ENCODE data around the gene POLR3C.

Gene POLR3C

GRCh38 chr1:145878724-145879123 is 54.7 kb downstream of the POLR3C start:
- TF ChIP-seq ZFX (IDR thresholded peaks at IDR 0.05; ENCODE audit: borderline replicate concordance): no peak
- TF ChIP-seq, protein P1, sequence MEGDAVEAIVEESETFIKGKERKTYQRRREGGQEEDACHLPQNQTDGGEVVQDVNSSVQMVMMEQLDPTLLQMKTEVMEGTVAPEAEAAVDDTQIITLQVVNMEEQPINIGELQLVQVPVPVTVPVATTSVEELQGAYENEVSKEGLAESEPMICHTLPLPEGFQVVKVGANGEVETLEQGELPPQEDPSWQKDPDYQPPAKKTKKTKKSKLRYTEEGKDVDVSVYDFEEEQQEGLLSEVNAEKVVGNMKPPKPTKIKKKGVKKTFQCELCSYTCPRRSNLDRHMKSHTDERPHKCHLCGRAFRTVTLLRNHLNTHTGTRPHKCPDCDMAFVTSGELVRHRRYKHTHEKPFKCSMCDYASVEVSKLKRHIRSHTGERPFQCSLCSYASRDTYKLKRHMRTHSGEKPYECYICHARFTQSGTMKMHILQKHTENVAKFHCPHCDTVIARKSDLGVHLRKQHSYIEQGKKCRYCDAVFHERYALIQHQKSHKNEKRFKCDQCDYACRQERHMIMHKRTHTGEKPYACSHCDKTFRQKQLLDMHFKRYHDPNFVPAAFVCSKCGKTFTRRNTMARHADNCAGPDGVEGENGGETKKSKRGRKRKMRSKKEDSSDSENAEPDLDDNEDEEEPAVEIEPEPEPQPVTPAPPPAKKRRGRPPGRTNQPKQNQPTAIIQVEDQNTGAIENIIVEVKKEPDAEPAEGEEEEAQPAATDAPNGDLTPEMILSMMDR (IDR thresholded peaks at IDR 0.05): no peak
- H3K27ac ChIP-seq: no peak overlapping the region

- TF ChIP-seq, protein P1 (IDR thresholded peaks at IDR 0.05): no peak
- no peak for TF ChIP-seq ZFX (IDR thresholded peaks at IDR 0.05; ENCODE audit: borderline replicate concordance)
- H3K27ac ChIP-seq: no peak overlapping the region
Observed at GRCh38 chr1:145879775-145880174, 55.8 kb downstream of the POLR3C start.

DNA sequence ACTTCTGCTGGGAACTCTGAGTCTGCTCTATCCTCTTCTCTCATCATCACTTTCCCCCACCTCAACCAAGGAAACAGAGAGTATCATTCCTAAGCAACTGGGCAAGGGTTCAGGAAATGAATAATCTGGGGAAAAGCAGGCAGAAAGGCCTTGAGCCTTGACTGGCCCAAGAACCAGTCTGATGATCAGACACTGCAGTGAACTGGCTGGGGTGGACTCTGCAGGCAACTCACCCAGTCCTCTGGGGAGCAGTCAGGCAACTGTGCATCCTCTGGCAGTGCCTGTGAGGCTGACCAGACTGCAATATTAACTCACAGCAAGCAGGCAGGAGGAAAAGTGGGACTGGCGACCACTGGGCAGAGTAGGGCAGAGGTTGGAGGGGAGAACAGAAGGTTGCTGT is 60.7 kb downstream of the POLR3C start:
- TF ChIP-seq, protein P1 (IDR thresholded peaks at IDR 0.05): no peak
- TF ChIP-seq ZFX (IDR thresholded peaks at IDR 0.05; ENCODE audit: borderline replicate concordance): no peak
- no peak overlapping the region for H3K27ac ChIP-seq

DNA sequence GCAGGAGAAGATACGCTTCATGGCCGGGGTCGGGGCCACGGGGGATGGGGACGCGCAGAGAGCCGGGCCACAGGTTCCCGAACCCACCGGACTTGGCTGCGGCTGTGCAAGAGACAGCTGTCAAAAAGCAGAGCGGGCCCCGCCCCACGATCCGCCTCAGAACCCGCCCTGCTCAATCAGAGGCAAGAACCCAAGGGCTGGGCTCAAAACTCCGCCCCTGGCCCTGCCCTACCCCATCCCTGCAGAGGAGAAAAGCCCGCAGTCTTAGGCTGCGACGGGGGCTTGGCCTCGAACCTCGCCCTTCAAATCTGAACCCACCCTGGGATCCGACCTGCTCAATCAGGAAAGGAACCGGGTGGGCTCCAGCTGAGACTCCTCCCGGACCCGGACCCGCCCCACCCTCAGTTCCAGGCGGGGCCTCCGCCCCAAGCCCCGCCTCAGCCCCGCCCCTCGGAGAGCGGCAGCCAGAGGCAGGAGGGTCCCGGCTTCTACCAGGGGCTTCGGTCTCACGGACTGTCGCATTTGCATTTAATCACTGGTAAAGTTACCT is 61.8 kb downstream of the POLR3C start, which contains the start of gene ANKRD35:
ANKRD35 (minus strand) TSS at position 129 of the 550 bp plus-strand sequence; CDS start at position 21, 108 bp downstream.
- TF ChIP-seq, protein P1 (IDR thresholded peaks at IDR 0.05): no peak
- TF ChIP-seq ZFX (IDR thresholded peaks at IDR 0.05; ENCODE audit: borderline replicate concordance): no peak

GRCh38 chr1:145886390-145886789 is 62.4 kb downstream of the POLR3C start:
- H3K27ac ChIP-seq: no peak overlapping the region
- TF ChIP-seq, protein P1 (IDR thresholded peaks at IDR 0.05): no peak
- no peak for TF ChIP-seq ZFX (IDR thresholded peaks at IDR 0.05; ENCODE audit: borderline replicate concordance)

More for the DNA sequence above, 61.8 kb downstream of the POLR3C start, which contains the start of gene ANKRD35:
- H3K27ac ChIP-seq: no peak within 1 kb of the TSS

GRCh38 chr1:145886816-145887215 is 62.8 kb downstream of the POLR3C start:
- H3K27ac ChIP-seq: no peak overlapping the region
- TF ChIP-seq, protein P1 (IDR thresholded peaks at IDR 0.05): no peak
- no peak for TF ChIP-seq ZFX (IDR thresholded peaks at IDR 0.05; ENCODE audit: borderline replicate concordance)

DNA sequence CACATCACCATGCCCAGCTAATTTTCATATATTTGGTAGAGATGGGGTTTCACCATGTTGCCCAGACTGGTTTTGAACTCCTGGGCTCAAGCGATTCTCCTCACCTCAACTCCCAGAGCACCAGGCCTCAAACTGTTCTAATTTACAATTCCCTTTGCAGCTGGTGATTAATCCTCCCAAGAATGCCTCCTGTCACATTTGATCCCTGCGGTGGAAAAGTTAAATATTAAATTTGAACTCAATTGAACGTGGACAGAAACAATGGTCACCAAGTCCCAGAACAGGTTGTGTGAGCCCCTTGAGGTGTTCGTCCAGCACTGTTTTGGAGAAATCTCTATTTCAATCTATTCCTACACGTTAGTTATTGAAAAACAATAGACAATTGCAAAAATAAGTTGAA is 63.6 kb downstream of the POLR3C start:
- no peak for TF ChIP-seq ZFX (IDR thresholded peaks at IDR 0.05; ENCODE audit: borderline replicate concordance)
- TF ChIP-seq, protein P1 (IDR thresholded peaks at IDR 0.05): no peak

More for the DNA sequence above, 63.6 kb downstream of the POLR3C start:
- no peak overlapping the region for H3K27ac ChIP-seq
